NCI-H460 (cell line): ENCODE data around the gene MTA3. TPM values are rescaled to one million over a fixed set of nuclear protein-coding genes. Genes with fewer than 3 reads are reported as not detected.

Experiments used
- DNase-seq: peaks from one replicate; pipeline ENCODE4 v3.0.0-alpha.2; 2016; ENCODE audit warnings: low read depth; ENCODE audit errors: extremely low read depth
- small RNA-seq, 2 experiments: library from RNA; depleted of rRNA; stranded (forward); fragments of <200 nt; gene quantifications; one replicate each; pipeline ENCODE3, GENCODE V24; 2014
- total RNA-seq: library from RNA; depleted of rRNA; stranded (reverse); fragments of >200 nt; shearing (Covaris generic); gene quantifications from 2 replicates; pipeline ENCODE4 v1.2.3, GENCODE V29; 2014; rRNA removed

The MTA3 gene
- total RNA-seq, 1 experiment from 2014 or later, result 28.5 TPM

- DNase-seq, result no peak
Measured at GRCh38 chr2:42795275-42795674, 226.8 kb downstream of the MTA3 start.

GRCh38 chr2:42795841-42796301 lies 227.4 kb downstream of the MTA3 start:
- no peak for DNase-seq

- no peak for DNase-seq
Measured at GRCh38 chr2:42796427-42797248, 228.2 kb downstream of the MTA3 start.

GRCh38 chr2:42797281-42797680 lies 228.8 kb downstream of the MTA3 start:
- no peak for DNase-seq

- DNase-seq, result no peak
Measured at GRCh38 chr2:42799881-42800280, 231.4 kb downstream of the MTA3 start.

GRCh38 chr2:42800461-42800962 lies 232.1 kb downstream of the MTA3 start:
- no peak for DNase-seq

- no peak for DNase-seq
Measured at GRCh38 chr2:42800981-42801380, 232.5 kb downstream of the MTA3 start.

- no peak for DNase-seq
Measured at GRCh38 chr2:42801381-42801780, 232.9 kb downstream of the MTA3 start.

GRCh38 chr2:42802150-42802549 lies 233.7 kb downstream of the MTA3 start:
- DNase-seq, result no peak

GRCh38 chr2:42804338-42804737 lies 235.9 kb downstream of the MTA3 start:
- no peak for DNase-seq

- DNase-seq, result no peak
Measured at GRCh38 chr2:42804891-42805290, 236.5 kb downstream of the MTA3 start.

Small RNA genes lying within 50 kb of the gene (small RNA-seq; reads per million reads assigned to genes)
- 0 to 0.18 reads per million in 2 experiments for gene AC074375.1
- gene RNU6-137P, result 0 reads per million in 2 experiments

Other genes starting within 250 kb of the MTA3 start
- gene COX7A2L, start 207.4 kb upstream of the MTA3 start, total RNA-seq, result 294 and 299 TPM in 2 replicates
- 0.55 and 0.72 TPM in 2 replicates for gene KCNG3, start 74.7 kb upstream of the MTA3 start, total RNA-seq
- not detected in 2 replicates for gene OXER1, start 195.5 kb downstream of the MTA3 start, total RNA-seq
- not detected in 2 replicates for gene HAAO, start 224.0 kb downstream of the MTA3 start, total RNA-seq